A204.1 (cell line): ENCODE data around the gene ZNF266.

Experiments used
- FAIRE-seq: peaks from 2 replicates; lab custom pipeline; 2012; peaks lifted over from hg19 to GRCh38; lab: Jason Lieb, UNC

ZNF266 gene

DNA sequence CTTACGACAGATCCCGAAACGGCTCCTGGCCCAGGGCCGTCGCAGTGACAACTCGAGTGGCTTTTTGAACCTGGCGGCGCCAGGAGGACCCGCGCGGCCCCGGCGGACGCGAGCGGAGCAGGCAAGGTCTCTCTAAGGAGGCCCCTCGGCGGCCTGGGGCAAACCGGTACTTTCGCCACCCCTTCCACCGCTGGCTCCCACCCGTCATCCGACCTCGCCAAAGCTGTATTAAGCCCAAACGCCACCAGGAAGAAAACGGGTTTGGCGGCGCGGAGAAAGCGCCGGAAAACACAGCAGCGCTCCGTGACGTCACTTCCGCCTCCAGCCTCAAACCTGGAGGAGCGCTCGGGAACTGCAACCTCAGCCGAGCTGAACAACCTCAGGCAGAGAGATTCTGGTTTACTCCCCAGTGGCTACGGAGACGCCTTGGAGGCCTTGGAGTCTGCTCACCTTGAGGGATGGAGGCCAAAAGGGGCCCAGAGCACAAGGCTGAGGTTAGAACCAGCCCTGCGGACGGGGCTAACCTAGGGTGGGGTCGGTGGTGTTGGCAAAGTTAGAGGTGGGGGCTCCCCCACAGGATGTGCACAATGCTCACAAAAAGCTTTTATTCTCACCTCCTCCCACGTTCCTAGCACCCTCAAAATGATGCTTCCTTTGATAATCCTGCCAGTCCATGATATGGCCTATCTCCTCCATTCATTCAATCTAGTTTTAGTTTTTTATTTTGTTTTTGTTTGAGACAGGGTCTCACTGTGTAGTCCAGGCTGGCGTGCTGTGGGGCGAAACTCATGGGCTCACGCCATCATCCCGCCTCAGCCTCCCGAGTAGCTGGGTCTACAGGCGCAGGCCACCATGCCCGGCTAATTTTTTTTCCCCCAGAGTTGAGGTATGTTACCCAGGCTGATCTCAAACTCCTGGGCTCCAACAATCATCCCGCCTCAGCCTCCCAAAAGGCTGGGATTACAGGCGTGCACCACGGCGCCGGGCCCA lies at the start of gene ZNF266:
Gene ZNF266 (minus strand): TSS at position 295 of the 990 bp plus-strand sequence. CDS start 15,484 bp downstream, outside the sequence.
- peak; percentile 84 for FAIRE-seq

DNA sequence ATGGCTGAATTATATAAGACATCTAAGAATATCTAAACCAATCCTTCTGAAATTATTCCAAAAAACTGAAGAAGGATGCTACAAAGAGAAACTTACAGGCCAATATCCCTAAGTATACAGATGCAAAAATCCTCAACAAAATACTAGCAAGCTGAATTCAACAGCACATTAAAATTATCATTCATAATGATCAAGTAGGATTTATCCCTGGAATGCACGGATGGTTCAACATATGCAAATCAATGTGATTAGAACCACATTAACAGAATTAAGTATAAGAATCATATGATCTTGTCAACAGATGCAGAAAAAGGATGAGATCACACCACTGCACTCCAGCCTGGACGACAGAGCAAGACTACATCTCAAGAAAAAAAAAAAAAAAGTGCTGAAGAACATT lies 49.8 kb upstream of the ZNF266 start:
- FAIRE-seq, result no peak

DNA sequence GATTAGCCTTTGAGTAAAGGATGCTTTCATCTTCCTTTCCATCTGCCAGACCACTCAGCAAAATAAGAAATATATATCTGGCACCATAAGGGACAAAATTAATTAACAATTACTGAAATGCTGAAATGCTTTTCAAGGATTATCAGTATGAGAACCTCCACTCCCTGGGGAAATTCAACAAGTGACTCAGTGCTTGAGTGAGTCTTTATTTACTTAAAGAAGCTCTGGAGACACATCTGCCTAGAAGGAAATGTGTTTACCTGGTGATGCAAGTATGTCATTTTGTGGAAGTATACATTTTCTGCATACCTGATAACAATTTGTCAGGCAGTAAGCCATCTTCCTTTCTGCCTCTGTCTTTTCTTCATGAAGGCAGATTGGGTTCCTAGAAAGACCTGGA lies 39.6 kb upstream of the ZNF266 start:
- FAIRE-seq, result no peak

DNA sequence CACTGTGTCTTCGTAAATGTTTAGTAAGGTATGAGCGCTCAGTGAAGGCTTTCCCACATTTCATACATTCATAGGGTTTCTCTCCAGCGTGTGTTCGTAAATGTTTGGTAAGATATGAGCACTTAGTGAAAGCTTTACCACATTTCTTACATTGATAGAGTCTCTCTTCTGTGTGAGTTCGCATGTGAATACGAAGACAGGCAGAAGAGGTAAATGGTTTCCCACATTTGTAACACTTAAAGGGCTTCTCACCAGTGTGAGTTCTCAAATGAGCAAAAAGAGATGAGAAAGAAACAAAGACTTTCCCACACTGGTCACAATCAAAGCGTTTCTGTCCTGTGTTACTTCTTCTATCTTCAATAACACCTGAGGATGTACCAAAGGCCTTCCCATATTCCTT lies 31.8 kb upstream of the ZNF266 start:
- no peak for FAIRE-seq

GRCh38 chr19:9461938-9462337 lies 26.6 kb upstream of the ZNF266 start:
- no peak for FAIRE-seq

DNA sequence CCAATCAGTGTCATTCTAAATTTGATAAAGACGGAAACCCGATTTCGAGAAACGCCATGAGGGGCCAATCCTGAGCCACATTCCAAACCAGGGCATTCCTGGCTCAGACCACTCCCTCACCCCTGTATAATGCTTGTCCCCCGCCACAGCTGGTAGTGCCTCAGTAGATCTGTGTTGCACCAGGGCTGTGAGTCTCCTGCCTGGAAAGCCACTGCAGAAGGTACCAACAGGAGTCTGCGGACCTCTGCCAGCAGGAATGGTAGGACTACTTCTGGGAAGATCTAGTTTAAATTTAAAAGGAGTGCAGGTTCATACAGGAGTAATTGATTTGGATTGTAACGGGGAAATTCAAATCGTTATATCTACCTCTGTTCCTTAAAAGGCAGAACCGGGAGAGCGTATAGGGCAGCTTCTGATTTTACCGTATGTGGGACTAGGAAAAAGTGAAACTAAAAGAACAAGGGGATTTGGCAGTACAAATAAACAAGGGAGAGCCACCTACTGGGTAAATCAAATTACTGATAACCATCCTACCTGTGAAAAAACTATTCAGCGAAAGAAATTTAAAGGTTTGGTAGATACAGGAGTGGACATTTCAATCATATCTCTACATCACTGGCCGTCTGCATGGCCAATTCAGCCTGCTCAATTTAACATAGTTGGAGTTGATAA lies 20.8 kb upstream of the ZNF266 start:
- FAIRE-seq, result no peak

GRCh38 chr19:9453953-9454352 lies 18.6 kb upstream of the ZNF266 start:
- FAIRE-seq, result no peak

- FAIRE-seq, result no peak
Measured at GRCh38 chr19:9445037-9445436, 9.7 kb upstream of the ZNF266 start.

- FAIRE-seq, result no peak
Measured at GRCh38 chr19:9436358-9436757, 985 bp upstream of the ZNF266 start.

- FAIRE-seq, result no peak
Measured at GRCh38 chr19:9431475-9431874, 3.9 kb downstream of the ZNF266 start.

DNA sequence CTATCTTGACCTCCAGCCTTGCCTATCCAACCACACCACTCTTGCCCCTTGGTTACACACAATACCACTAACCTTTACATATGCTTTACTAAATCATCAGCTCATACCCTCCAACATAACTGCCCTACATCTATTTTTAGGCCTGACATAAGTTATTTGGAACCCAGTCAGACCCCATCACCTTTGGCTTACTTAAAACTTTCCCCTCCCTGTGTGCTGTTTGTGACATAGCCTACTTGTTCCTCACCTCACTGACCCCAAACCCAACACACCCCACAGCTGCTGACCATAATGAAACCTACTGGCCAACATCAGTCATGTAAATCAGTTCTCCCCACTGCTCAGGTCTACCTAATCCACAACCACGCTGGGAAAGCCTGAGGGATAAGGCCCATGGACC lies 4.9 kb downstream of the ZNF266 start:
- no peak for FAIRE-seq

GRCh38 chr19:9427941-9428340 lies 7.4 kb downstream of the ZNF266 start:
- FAIRE-seq, result no peak

DNA sequence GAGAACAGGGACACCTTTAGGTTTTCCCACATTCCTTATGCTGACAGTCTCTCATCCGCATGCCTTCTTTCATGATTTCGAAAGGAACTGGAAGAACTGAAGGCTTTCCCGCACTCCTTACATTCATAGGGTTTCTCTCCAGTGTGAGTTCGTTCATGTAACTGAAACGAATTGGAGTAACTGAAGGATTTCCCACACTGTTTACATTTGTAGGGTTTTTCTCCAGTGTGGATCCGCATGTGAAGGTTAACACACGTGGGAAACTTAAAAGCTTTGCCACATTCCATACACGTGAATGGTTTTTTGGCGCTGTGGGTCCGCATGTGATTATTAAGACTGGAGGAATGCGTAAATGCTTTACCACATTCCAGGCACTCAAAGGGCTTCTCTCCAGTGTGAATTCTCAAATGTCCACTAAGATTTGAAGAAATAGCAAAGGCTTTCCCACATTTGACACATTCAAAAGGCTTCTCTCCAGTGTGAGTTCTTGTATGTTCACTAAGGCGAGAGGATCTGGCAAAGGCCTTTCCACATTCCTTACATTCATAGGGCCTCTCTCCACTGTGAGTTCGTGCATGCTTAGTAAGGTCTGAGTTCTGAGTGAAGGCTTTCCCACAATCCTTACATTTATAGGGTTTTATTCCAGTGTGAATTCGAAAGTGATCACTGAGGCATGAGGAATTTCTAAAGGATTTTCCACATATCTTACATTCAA lies 22.0 kb downstream of the ZNF266 start:
- no peak for FAIRE-seq

- no peak for FAIRE-seq
Measured at GRCh38 chr19:9407827-9408226, 27.5 kb downstream of the ZNF266 start.

- no peak for FAIRE-seq
Measured at GRCh38 chr19:9406798-9407352, 28.5 kb downstream of the ZNF266 start.

- no peak for FAIRE-seq
Measured at GRCh38 chr19:9381361-9381785, 54.0 kb downstream of the ZNF266 start.

DNA sequence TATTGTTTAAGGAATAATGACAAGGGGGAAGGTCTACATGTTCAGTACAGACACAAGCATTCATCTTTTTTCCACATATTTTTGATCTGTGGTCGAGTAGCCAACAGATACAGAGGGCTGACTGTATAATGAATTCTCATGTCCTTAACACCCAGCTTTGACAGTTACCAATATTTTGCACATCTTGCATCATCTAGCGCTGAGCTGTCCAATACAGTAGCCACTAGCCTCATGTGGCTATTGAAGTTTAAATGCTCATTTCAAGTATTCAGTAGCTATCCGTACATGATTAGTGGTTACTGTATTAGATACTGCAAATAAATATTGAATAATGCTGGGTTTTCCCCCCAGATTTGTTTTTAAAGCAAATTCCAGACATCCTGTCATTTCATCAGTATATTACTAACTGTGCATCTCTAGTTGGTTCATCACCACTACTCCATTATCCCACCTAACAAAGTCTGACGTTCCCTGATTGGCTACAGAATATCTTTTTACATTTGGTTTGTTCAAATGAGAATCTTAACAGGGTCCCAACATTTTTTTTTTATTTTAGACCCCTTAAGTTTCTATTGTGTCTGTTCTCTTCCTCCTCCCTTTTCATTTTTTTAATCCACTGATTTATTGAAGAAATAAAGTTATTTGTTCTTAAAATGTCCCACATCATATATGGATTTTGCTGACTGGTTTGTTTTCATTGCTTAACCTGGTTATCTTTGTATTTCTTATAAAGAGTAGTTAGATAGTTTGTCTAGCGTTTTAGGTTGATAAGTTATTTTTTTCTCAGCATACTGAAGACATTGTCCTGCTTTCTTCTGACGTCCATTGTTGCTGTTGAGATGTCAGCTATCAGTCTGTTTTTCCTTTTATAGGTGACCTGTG lies 64.4 kb downstream of the ZNF266 start:
- no peak for FAIRE-seq

- FAIRE-seq, result no peak
Measured at GRCh38 chr19:9362905-9363304, 72.5 kb downstream of the ZNF266 start, which contains the start of gene ZNF177. Gene ZNF177, plus strand, starts transcription at chr19:9363013. Its CDS starts 15,299 bp downstream, at chr19:9378312.
